Measurements from ENCODE around the gene NYNRIN. TPM values are rescaled to one million over a fixed set of nuclear protein-coding genes. Genes with fewer than 3 reads are reported as not detected.
"Not testable (repeated sequence)": the region's sequence is repeated elsewhere in the genome, so short reads cannot be mapped to it uniquely, and the experiment has no call there.

The NYNRIN gene
- total and polyA plus RNA-seq, 11 donors: 3.6 to 10.0 (median 7.1) TPM

- no peak overlapping the region for H3K4me3 ChIP-seq
- ATAC-seq (no peak), DNase-seq (no peak)
- no peaks in the 10 kb centered on the region for H3K9me3 ChIP-seq
- 54 to 81% (median 71%) methylated on average over 1 of the region's 1 CpG for WGBS, 4 donors
- peaks cover 0 to 40% (median 14%) of the 10 kb centered on the region in 12 donors for H3K4me1 ChIP-seq
- peaks cover 0 to 30% (median 6%) of the 10 kb centered on the region in 9 donors for H3K27me3 ChIP-seq
- TF ChIP-seq POLR2A (IDR thresholded peaks at IDR 0.05) (no peak), CTCF (IDR thresholded peaks at IDR 0.05) (no peak)
- intact Hi-C loops (cut with DNase I): no loop called here
- H3K27ac ChIP-seq: no peak overlapping the region
- peaks cover 0 to 15% (median 0%) of the 10 kb centered on the region in 9 donors for H3K36me3 ChIP-seq
Measured at GRCh38 chr14:24370748-24371147, 28.1 kb upstream of the NYNRIN start.

DNA sequence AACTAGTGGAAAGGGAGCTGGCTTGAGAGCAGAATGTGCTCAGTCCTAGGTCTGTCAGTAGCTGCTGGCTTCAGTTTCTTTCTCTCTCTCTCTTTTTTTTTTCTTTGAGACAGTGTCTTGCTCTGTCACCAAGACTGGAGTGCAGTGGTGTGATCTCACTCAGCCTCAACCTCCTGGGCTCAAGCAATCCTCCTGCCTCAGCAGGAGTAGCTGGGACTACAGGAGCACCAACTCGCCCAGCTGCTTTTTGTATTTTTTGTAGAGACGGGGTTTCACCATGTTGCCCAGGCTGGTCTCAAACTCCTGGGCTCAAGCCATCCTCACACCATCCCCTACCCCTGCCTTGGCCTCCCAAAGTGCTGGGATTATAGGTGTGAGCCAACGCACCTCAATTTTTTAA lies 27.2 kb upstream of the NYNRIN start:
- H3K4me3 ChIP-seq; H3K9me3 ChIP-seq; ATAC-seq; DNase-seq; intact Hi-C loops (cut with DNase I): not testable (repeated sequence)
- WGBS, 4 donors: 88 to 93% (median 89%) methylated on average over 3 of the region's 3 CpGs
- peaks cover 0 to 38% (median 11%) of the 10 kb centered on the region in 12 donors for H3K4me1 ChIP-seq
- H3K36me3 ChIP-seq: peaks cover 0 to 15% (median 0%) of the 10 kb centered on the region in 9 donors
- peaks cover 0 to 24% (median 2%) of the 10 kb centered on the region in 9 donors for H3K27me3 ChIP-seq
- H3K27ac ChIP-seq: peak overlapping the region in 6 of 12 donors; percentile 15 to 71 (median 60)

- intact Hi-C loops (cut with DNase I): no loop called here
- no peaks in the 10 kb centered on the region for H3K9me3 ChIP-seq
- 67 to 81% (median 77%) methylated on average over 12 of the region's 12 CpGs for WGBS, 4 donors
- DNase-seq (peak; percentile 73 to 82 (median 81)), ATAC-seq (peak in 2 of 4 donors; percentile 24 to 25)
- peaks cover 0 to 15% (median 0%) of the 10 kb centered on the region in 9 donors for H3K36me3 ChIP-seq
- no peak for TF ChIP-seq CTCF (IDR thresholded peaks at IDR 0.05)
- no peak for TF ChIP-seq POLR2A (IDR thresholded peaks at IDR 0.05)
- H3K4me3 ChIP-seq: no peak overlapping the region
- H3K27ac ChIP-seq: peak overlapping the region in 5 of 12 donors; percentile 30 to 71 (median 61)
- peaks cover 0 to 36% (median 4%) of the 10 kb centered on the region in 12 donors for H3K4me1 ChIP-seq
- H3K27me3 ChIP-seq: peaks cover 0 to 12% (median 0%) of the 10 kb centered on the region in 9 donors
Measured at GRCh38 chr14:24372701-24373416, 25.9 kb upstream of the NYNRIN start.

DNA sequence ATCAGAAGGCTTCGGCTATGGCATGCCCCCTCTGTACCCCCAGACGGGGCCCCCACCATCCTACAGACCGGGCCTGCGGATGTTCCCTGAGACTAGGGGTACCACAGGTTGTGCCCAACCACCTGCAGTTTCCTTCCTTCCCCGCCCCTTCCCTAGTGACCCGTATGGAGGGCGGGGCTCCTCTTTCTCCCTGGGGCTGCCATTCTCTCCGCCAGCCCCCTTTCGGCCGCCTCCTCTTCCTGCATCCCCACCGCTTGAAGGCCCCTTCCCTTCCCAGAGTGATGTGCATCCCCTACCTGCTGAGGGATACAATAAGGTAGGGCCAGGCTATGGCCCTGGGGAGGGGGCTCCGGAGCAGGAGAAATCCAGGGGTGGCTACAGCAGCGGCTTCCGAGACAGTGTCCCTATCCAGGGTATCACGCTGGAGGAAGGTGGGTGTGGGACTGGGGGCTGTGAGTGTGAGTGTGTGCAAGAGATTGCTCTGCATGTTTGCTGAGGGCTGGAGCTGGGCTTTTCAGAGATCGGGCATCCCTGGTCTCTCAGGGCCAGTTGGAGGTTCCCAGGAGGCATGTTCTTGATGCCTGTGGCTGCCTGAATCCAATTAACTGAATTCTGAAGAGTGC lies 22.2 kb upstream of the NYNRIN start:
- H3K27ac ChIP-seq: no peak overlapping the region
- WGBS, 4 donors: 60 to 70% (median 63%) methylated on average over 15 to 16 of the region's 16 CpGs
- TF ChIP-seq POLR2A (IDR thresholded peaks at IDR 0.05) (no peak), CTCF (IDR thresholded peaks at IDR 0.05) (no peak)
- no peaks in the 10 kb centered on the region for H3K27me3 ChIP-seq
- peaks cover 0 to 24% (median 4%) of the 10 kb centered on the region in 12 donors for H3K4me1 ChIP-seq
- H3K36me3 ChIP-seq: peaks cover 0 to 15% (median 0%) of the 10 kb centered on the region in 9 donors
- no peak for ATAC-seq
- H3K9me3 ChIP-seq: no peaks in the 10 kb centered on the region
- H3K4me3 ChIP-seq: no peak overlapping the region
- no peak for DNase-seq
- intact Hi-C loops (cut with DNase I): no loop called here
